Femur (tissue), 1 donor: ENCODE data around the gene MAGEA9B.
"Not testable (repeated sequence)": the region's sequence is repeated elsewhere in the genome, so short reads cannot be mapped to it uniquely, and the experiment has no call there.

Source experiments
- DNase-seq: peaks from one replicate; pipeline ENCODE4 v3.0.0-alpha.2; 2017

Gene MAGEA9B

DNA sequence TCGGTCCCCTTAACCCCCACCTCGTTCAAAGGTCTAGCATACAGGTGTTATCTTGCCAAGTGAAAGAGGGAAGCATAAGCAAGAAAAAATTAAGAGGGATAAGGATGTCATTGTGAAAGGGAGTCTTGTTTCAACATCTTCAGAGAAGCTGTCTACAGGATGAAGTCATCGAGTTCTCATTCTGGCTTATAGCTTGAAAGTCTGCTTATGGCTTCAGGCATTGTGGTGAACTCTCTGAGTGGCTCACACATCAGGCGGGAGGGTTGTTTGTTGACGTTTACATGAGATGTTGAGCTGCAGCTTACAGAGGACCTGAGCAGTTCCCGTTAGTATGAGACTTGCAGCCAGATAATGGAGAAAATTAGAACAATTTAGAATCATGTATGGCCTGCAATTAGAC lies 16.6 kb downstream of the MAGEA9B start:
- DNase-seq, result no peak

DNA sequence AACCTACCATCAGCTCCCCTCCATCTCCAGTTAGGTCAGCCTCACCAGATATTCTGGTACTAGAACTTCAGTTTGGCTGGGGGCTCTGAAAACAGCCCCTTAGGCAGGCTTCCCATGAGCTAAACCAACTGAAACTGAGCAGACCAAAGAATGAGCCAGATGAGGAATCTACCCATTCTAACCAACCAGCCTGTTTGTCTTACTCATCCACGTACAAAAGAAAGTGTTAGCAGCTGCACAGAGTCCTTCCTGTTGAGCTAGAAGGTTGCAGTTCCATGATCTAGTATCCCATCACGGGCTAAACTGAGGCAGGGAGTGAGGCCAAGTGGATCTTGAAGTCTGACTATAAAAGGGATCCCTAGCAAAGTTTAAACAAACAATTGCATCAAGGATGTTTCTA lies 17.5 kb downstream of the MAGEA9B start:
- DNase-seq, result no peak

DNA sequence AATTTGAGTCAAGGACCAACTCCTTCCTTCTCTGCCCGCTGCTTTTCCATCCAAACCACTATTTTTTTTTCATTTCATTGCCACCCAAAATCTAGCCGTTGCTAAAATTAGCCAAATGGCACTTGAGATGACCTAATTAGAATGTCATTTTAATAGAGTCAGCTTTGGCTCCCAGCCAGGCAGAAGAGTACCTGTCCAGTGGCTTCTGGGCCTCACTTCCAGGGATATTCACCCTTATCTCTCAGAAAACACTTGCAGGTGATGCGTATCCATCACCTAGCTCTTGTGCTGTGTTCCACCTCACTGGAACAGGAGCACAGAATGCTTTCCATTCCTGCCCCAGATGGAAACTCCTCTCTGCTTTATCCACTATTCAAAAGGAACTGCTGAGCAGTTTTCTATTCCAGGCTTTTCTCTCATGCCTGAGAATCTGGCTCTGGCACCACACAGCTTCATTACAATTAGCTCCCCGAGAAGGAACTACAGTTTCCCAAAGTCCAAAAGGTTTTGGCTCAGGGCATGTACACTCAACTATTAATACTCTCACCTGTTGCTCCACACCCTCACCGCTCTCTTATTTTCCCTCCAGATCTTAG lies 18.5 kb downstream of the MAGEA9B start:
- no peak for DNase-seq

- DNase-seq, result no peak
Measured at GRCh38 chrX:149567621-149568417, 19.4 kb downstream of the MAGEA9B start.

DNA sequence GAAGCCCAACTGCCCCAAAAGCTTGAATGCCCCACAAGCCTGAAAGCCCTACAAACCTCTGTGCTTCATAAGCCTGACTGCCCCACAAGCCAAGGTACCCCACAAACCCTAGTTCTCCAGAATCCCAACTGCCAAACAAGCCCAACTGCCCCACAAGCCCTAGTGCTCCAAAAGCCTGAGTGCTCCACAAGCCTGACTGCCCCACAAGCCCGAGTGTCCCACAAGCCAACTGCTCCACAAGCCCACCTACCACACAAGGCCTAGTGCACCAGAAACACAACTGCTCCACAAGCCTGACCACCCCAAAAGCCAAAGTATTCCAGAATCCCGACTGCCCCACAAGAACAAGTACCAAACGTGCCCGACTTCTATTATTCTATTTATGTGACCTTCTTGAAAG lies 23.9 kb downstream of the MAGEA9B start:
- DNase-seq, result no peak

- DNase-seq, result not testable (repeated sequence)
Measured at GRCh38 chrX:149555251-149555650, 32.0 kb downstream of the MAGEA9B start.

DNA sequence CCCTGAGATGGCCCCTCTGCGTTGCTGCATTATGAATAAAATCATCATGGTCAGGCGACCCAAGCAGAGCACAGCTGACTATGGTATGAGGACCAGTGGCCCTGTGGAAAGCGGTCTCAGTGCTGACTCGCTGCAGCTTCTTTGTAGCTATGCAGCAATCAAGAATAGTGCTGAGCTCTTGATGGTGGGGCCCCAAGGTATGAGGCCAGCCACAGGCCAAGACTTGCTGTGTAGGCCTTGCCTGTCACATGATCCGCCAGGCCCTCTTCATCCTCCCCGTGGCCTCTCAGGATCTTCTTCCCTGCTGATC lies 35.4 kb downstream of the MAGEA9B start:
- not testable (repeated sequence) for DNase-seq

GRCh38 chrX:149551245-149551938 lies 35.9 kb downstream of the MAGEA9B start:
- not testable (repeated sequence) for DNase-seq

DNA sequence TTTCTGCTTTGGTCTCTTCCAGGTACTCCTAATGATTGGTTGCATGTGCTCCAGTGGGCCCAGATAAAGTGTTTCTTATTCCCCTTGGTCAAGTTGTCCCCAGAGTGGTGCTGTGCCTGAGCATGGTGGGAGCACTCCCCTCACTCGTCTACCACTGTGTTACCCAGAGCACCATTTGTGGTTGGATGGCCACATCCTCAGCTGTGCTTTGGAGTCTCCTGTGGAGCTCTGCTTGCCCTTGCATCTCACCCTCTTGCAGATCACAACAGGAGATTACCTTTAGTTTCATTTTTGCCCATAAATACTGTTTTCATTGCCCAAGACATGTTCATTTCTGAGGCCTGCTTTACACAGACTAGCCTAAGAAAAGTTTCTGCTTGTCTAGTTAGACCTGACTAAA lies 36.8 kb downstream of the MAGEA9B start:
- DNase-seq, result not testable (repeated sequence)

DNA sequence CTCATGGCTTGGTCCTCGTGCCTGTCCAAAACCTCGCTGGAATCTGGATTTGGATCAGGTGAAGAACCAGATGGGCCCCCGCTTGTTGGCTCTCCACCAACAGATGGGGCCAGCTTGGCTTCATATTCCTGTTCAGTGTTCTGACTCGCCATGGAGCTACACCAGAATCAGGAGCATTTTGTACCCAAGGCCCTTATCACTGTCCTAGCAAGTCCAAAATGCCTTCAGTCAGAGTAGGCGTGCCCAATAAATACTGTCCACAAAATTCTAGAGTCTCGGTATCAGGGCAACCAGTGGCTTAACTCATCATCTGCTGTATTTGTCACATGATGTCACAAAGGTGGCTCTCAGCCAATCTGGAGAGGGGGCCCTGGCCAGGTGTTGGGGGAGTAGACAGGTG lies 37.6 kb downstream of the MAGEA9B start, which contains the start of gene HSFX3:
Gene HSFX3, minus strand, starts transcription at position 224 of the 400 bp plus-strand sequence. Its CDS starts 72 bp downstream, at position 152.
- DNase-seq, result not testable (repeated sequence)

- DNase-seq, result not testable (repeated sequence)
Measured at GRCh38 chrX:149547782-149548181, 39.5 kb downstream of the MAGEA9B start.

- not testable (repeated sequence) for DNase-seq
Measured at GRCh38 chrX:149546962-149547361, 40.3 kb downstream of the MAGEA9B start.

DNA sequence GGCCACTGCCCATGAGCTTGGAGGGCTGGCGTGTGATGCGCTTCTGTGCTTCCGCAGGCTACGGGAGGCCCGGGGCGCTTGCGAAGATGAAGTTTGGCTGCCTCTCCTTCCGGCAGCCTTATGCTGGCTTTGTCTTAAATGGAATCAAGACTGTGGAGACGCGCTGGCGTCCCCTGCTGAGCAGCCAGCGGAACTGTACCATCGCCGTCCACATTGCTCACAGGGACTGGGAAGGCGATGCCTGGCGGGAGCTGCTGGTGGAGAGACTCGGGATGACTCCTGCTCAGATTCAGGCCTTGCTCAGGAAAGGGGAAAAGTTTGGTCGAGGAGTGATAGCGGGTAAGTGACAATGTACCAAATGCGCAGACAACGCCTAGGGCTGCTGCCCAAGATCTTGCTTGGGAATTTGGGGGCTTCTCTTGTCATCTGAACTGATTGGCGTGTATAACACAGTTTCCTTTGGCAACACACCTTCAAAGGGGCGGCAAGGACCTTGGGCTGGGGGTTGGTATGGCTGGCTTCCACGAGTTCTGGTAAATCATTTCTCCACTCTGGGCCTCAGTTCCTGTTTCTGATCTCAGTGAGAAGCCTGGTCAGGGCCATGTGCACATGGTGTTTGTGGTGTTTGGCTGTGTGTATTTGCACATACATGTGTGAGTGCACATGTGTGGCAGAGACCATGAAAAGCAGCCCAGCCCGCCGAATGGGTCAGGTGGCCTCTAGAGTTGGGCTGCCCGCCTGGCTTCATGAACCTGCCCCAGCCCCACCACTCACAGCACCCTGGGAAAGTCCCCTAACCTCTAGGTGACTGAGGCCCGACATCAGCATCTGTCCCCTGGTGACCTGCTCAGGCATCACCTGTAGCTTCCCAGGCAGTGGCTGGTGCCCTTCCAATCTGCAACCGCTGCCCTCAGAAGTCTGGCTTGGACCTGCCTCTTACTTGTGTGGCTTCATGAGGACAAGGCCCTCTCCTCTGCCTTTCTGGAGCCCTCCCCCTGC lies 41.4 kb downstream of the MAGEA9B start:
- not testable (repeated sequence) for DNase-seq

DNA sequence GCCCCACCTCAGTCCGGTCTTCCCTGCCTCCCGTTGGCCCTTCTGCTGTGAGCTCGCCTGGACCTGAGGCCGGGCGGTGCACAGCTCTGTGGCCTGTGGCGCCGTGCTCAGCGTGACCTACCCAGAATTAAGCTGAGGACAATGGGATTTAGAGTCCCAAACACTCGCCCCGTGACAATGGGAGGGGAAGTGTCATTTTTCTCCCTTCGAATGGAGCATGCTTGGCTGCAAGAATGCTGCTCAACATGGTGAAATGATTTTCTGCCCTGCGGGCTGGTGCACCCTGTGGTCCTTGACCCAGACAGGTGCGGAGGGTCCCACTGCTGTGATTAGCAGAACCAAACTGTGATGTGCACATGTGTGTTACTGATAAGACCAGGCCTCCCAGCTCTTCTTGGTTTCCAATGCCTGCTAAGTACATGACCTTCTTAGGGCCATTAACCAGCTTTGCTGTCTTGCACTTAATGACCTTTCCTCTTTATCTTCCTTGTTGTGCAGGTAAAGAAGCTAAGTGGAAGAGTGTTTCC lies 45.7 kb downstream of the MAGEA9B start:
- no peak for DNase-seq

DNA sequence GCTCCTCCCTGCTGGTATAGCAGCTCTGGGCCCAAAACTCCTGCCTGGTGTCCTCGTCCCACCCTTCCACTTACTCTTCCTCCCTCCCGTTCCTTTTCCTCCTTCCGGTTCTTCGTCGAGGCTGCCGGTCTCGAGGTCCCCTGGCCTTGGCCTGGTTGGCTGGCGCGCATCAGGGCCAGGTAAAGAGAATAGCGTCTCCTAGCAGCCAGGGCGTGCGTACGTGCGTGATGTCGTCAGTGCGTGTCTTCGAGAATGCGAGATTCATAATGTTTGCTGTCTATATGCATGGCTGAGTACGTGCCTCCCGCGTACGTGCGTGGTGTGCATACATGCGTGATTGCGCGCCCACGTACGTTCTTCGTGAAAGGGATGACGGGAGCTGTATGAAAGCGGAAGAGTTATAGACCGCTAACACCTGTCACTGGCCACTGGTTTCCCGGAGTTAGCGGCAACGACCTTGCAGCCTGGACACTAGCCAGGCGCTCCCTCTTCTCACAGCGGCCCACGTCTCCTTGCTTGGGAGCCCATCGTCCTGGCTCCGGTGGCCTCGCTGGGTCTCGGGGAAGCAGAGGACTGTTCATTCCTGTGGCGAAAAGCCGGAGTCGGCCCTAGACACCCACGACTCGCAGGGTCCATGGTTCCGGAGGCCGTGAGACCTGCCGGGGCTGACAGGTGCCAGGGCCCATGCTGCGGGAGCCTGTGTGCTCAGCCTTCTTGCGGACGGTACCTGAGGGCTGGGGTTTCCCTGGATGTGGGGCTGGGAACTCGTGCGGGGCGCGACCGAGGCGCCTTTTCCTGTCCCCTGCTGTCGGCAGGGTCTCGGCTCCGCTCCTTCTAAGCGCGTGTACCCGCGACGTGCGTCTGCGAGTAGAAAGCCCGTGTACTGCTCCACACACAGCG lies 46.4 kb downstream of the MAGEA9B start, which contains the start of gene EOLA1:
Gene EOLA1, plus strand, starts transcription at position 392 of the 900 bp plus-strand sequence. CDS start 4,619 bp downstream, outside the sequence.
- DNase-seq, result peak; percentile 92

GRCh38 chrX:149540131-149540620 lies 47.1 kb downstream of the MAGEA9B start:
- peak; percentile 96 for DNase-seq

DNA sequence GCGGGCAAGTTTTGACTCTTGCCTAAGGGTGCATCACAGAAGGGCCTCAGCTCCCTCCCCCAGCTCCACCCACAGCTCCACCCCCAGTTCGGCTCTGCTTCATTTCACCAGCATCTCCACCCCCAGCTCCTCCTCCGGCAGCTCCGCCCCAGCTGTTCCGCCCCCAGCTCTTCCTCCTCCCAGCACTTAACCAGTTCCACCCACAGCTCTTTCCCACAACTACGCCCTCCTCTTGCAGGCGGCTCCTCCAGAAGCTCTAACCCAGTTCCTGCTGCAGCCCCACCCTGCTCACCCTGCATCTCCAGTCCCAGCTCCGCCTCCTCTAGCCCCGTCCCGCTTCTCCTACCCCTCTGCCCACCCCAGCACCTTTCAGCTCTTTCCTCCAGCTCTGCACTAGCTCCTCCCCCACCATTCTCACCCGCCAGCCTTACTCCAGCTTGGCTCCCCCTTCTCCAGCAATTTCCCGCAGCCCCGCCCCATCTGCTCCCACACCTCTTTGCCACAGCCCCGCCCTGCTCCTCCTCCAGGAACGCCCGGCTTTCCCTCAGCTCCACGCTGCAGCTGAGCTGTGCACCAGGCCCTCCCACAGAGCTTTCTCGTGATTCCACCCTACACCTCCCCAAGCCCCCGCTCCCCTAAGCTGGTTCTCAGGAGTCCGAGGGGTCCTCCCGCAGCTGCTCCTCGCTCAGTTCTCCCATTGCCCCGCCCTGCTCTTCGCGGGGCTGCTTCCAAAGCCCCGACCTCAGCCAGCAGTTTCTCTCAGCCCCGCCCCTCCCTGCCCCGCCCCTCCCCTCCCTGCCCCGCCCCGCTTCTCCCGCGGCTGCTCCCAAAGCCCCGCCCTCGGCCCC lies 47.8 kb downstream of the MAGEA9B start:
- DNase-seq, result peak; percentile 95

DNA sequence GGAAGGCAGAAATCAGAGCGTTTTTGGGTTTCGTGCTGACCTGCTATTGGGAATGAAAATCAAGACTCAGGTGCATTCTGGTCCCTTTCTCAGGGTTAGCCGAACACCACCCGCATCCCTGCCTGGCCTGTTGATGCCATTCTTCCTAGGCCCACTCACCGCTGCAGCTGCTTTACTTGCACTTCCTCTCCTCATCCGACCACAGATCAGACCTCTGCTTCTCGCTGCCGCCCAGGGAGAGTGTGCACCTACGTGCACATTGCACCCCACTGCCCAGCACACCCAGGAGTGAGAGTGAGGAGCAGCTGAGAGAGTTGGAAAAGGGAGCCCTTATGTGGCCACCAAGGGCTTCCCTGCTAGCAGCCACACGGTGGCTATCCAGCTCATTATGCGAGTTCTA lies 49.8 kb downstream of the MAGEA9B start:
- not testable (repeated sequence) for DNase-seq

DNA sequence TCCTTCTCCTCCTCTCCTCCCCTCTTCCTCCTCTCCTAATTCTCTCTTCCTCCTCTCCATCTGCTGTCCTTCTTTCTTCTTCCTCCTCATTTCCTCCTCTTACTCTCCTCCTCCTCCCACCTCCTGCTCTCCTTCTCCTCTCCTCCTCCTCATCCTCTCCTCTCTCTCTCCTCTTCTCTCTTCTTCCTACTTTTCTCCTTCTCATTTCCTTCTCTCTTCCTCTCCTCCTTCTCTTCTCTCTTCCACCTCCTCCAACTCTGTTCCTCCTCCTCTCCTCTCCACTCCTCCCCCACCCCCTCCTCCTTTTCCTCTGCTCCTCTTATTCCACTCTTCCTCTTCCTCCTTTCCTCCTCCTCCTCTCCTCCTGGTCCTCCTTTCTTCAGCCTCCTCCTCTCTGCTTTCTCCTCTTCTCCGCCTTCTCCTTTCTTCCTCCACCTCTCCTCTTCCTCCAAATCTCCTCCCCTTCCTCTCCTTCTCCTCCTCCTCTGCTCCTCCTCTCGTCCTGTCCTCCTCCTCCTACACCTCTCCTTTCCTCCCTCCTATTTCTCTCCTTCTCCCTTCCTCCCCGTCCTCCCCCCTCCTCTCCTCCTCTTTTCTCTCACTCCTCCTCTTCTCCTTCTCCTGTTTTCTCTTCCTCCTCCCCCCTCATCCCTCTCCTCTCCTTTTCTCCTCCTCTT lies 52.2 kb downstream of the MAGEA9B start:
- not testable (repeated sequence) for DNase-seq
